CD1c-positive myeloid dendritic cell (primary cell): ENCODE measurements around the gene SH3RF3.

Source experiments
- DNase-seq: peaks from one replicate; pipeline ENCODE4 v3.0.0-alpha.2; 2016; ENCODE audit errors: extremely low spot score

SH3RF3 gene

GRCh38 chr2:109180786-109181185 lies 51.8 kb downstream of the SH3RF3 start:
- DNase-seq = no peak

- no peak for DNase-seq
Measured at GRCh38 chr2:109182426-109182825, 53.4 kb downstream of the SH3RF3 start.

GRCh38 chr2:109183871-109184270 lies 54.9 kb downstream of the SH3RF3 start:
- no peak for DNase-seq

GRCh38 chr2:109184368-109184767 lies 55.4 kb downstream of the SH3RF3 start:
- no peak for DNase-seq

GRCh38 chr2:109185338-109185737 lies 56.3 kb downstream of the SH3RF3 start:
- DNase-seq = no peak

- DNase-seq = no peak
Measured at GRCh38 chr2:109185821-109186570, 57.0 kb downstream of the SH3RF3 start.

- DNase-seq = no peak
Measured at GRCh38 chr2:109186656-109187250, 57.7 kb downstream of the SH3RF3 start.

GRCh38 chr2:109187711-109188495 lies 58.9 kb downstream of the SH3RF3 start:
- no peak for DNase-seq

- DNase-seq = no peak
Measured at GRCh38 chr2:109188496-109188890, 59.5 kb downstream of the SH3RF3 start.

GRCh38 chr2:109188898-109189297 lies 59.9 kb downstream of the SH3RF3 start:
- no peak for DNase-seq

- no peak for DNase-seq
Measured at GRCh38 chr2:109189751-109190150, 60.7 kb downstream of the SH3RF3 start.

GRCh38 chr2:109193807-109194619 lies 65.0 kb downstream of the SH3RF3 start:
- DNase-seq = no peak

GRCh38 chr2:109194620-109194937 lies 65.6 kb downstream of the SH3RF3 start:
- DNase-seq = no peak

GRCh38 chr2:109195193-109196045 lies 66.4 kb downstream of the SH3RF3 start:
- no peak for DNase-seq

GRCh38 chr2:109196081-109196875 lies 67.3 kb downstream of the SH3RF3 start:
- DNase-seq = no peak

- DNase-seq = no peak
Measured at GRCh38 chr2:109197491-109198418, 68.8 kb downstream of the SH3RF3 start.

- no peak for DNase-seq
Measured at GRCh38 chr2:109199790-109200189, 70.8 kb downstream of the SH3RF3 start.

- no peak for DNase-seq
Measured at GRCh38 chr2:109200616-109201464, 71.8 kb downstream of the SH3RF3 start.
